SK-N-SH (cell line): ENCODE results near the gene PDCD1. TPM values are rescaled to one million over a fixed set of nuclear protein-coding genes. Genes with fewer than 3 reads are reported as not detected.
A peak's percentile ranks its signal among the peaks of the same experiment; 100 is the strongest.

Source experiments
- CTCF ChIA-PET: fragments of 300-600, 350-600 bp; formaldehyde crosslinking; extraction: SDS; loops from one replicate; lab custom pipeline; 2021; lab: Yijun Ruan, JAX
- POLR2A ChIA-PET: fragments of 350-600 bp; sonication (Branson Sonifier 250); formaldehyde crosslinking; extraction: SDS; loops from one replicate; lab custom pipeline; 2020; ENCODE audit warnings: antibody characterized with exemption, inconsistent platforms; lab: Yijun Ruan, JAX
- DNase-seq: peaks from one replicate; pipeline ENCODE4 v3.0.0; 2012
- H2AFZ ChIP-seq: fragments of 200-600 bp; sonication (generic); 2 replicates; pipeline ENCODE4 v1.8.1; 2016; ENCODE audit warnings: antibody characterized with exemption, mild to moderate bottlenecking, low read depth
- H3F3A ChIP-seq: fragments of 200-600 bp; sonication (generic); replicated peaks from 2 replicates; pipeline ENCODE3; 2016; ENCODE audit warnings: antibody characterized with exemption, mild to moderate bottlenecking; ENCODE audit not compliant: insufficient read depth
- H3K27ac ChIP-seq, 2 experiments: fragments of 200-500 bp in 1 of 2; fragments of 200-600 bp in 1 of 2; sonication (Bioruptor generic) in 1 of 2; sonication (generic), shearing (Covaris generic) in 1 of 2; 2 replicates each; pipeline versions ENCODE4 v1.5.1 to v1.6.1; 2014 to 2016; ENCODE audit warnings: low read depth in 2 of 2, inconsistent platforms in 1 of 2, low read length in 1 of 2, mild to moderate bottlenecking in 1 of 2, mixed read lengths in 1 of 2
- H3K27me3 ChIP-seq: fragments of 200-600 bp; sonication (generic), shearing (Covaris generic); 2 replicates; pipeline ENCODE4 v1.6.1; 2016; ENCODE audit warnings: mixed run types; ENCODE audit not compliant: insufficient read depth
- H3K36me3 ChIP-seq, 2 experiments: fragments of 200-500 bp in 1 of 2; fragments of 200-600 bp in 1 of 2; sonication (Bioruptor generic) in 1 of 2; sonication (generic) in 1 of 2; replicated peaks in 1 of 2; 2 replicates each; pipeline versions ENCODE3 to v1.5.1; 2014 to 2016; ENCODE audit warnings: low read length in 1 of 2, mild to moderate bottlenecking in 1 of 2; ENCODE audit not compliant: insufficient read depth in 2 of 2, control insufficient read depth in 1 of 2
- H3K4me1 ChIP-seq, 2 experiments: fragments of 200-500 bp in 1 of 2; fragments of 200-600 bp in 1 of 2; sonication (Bioruptor generic) in 1 of 2; sonication (generic), shearing (Covaris generic) in 1 of 2; 2 replicates each; pipeline versions ENCODE4 v1.5.1 to v1.6.1; 2014 to 2016; ENCODE audit warnings: low read depth in 1 of 2, low read length in 1 of 2, mixed run types in 1 of 2; ENCODE audit not compliant: insufficient read depth in 2 of 2, control insufficient read depth in 1 of 2
- H3K4me2 ChIP-seq: fragments of 200-600 bp; sonication (generic), shearing (Covaris generic); 2 replicates; pipeline ENCODE4 v1.6.1; 2017; ENCODE audit warnings: mixed run types
- H3K4me3 ChIP-seq, 2 experiments: fragments of 200-500 bp in 1 of 2; fragments of 200-600 bp in 1 of 2; sonication (Bioruptor generic) in 1 of 2; sonication (generic), shearing (Covaris generic) in 1 of 2; 2 replicates each; pipeline versions ENCODE4 v1.5.1 to v1.8.1; 2014 to 2016; ENCODE audit warnings: low read depth in 2 of 2, inconsistent platforms in 1 of 2, low read length in 1 of 2, mild to moderate bottlenecking in 1 of 2, mixed read lengths in 1 of 2, moderate library complexity in 1 of 2
- H3K79me2 ChIP-seq: fragments of 200-600 bp; sonication (generic); 2 replicates; pipeline ENCODE4 v1.8.1; 2017; ENCODE audit warnings: mild to moderate bottlenecking; ENCODE audit not compliant: insufficient read depth
- H3K9ac ChIP-seq: fragments of 200-600 bp; sonication (generic); 2 replicates; pipeline ENCODE4 v1.6.1; 2017; ENCODE audit warnings: mixed run types
- H3K9me2 ChIP-seq: fragments of 200-600 bp; sonication (generic); 2 replicates; pipeline ENCODE4 v1.6.1; 2017; ENCODE audit warnings: mixed run types
- H3K9me3 ChIP-seq: fragments of 200-600 bp; sonication (generic); 2 replicates; pipeline ENCODE4 v1.6.1; 2017; ENCODE audit warnings: mixed run types, mild to moderate bottlenecking, moderate library complexity
- H4K20me1 ChIP-seq: fragments of 200-600 bp; sonication (generic); 2 replicates; pipeline ENCODE4 v1.6.1; 2017; ENCODE audit warnings: mild to moderate bottlenecking, mixed run types; ENCODE audit not compliant: insufficient read depth
- CHD2 ChIP-seq: fragments of 150-350 bp; IDR thresholded peaks from 2 replicates; pipeline ENCODE4 v1.6.1; 2018; ENCODE audit warnings: low read length; ENCODE audit not compliant: partially characterized antibody
- CTCF ChIP-seq: fragments of 200-600 bp; sonication (generic); IDR thresholded peaks from 2 replicates; pipeline ENCODE4 v1.6.1; 2017; ENCODE audit warnings: antibody characterized with exemption, mild to moderate bottlenecking, moderate library complexity
- EP300 ChIP-seq, 2 experiments: IDR thresholded peaks; 2 replicates each; pipeline versions ENCODE4 v1.4.0 to v1.6.1; 2012; ENCODE audit warnings: borderline replicate concordance in 1 of 2, low read depth in 1 of 2, low read length in 1 of 2
- FOXJ3 ChIP-seq: sonication (generic); formaldehyde crosslinking; IDR thresholded peaks from 2 replicates; pipeline ENCODE4 v1.5.1; 2020; ENCODE audit warnings: mild to moderate bottlenecking, missing genetic modification reagents
- FOXM1 ChIP-seq: IDR thresholded peaks from 2 replicates; pipeline ENCODE4 v1.4.0; 2012; ENCODE audit warnings: low read depth, mild to moderate bottlenecking
- GABPA ChIP-seq: IDR thresholded peaks from 2 replicates; pipeline ENCODE4 v1.4.0; 2012; ENCODE audit warnings: low read depth, mild to moderate bottlenecking
- IRF3 ChIP-seq: fragments of 150-350 bp; IDR thresholded peaks from 2 replicates; pipeline ENCODE4 v1.6.1; 2016; ENCODE audit warnings: mild to moderate bottlenecking, low read depth, low read length
- PBX3 ChIP-seq: IDR thresholded peaks from 2 replicates; pipeline ENCODE4; 2012
- RAD21 ChIP-seq: IDR thresholded peaks from 2 replicates; pipeline ENCODE4 v1.6.1; 2012; ENCODE audit warnings: mild to moderate bottlenecking, low read length
- REST ChIP-seq: IDR thresholded peaks from 2 replicates; pipeline ENCODE4 v1.6.1; 2012; ENCODE audit warnings: mild to moderate bottlenecking, low read depth, low read length, moderate library complexity
- SIN3A ChIP-seq: IDR thresholded peaks from 2 replicates; pipeline ENCODE4 v1.6.1; 2012; ENCODE audit warnings: low read depth, mild to moderate bottlenecking, low read length, moderate library complexity, borderline replicate concordance
- SMC3 ChIP-seq: IDR thresholded peaks from 2 replicates; pipeline ENCODE4 v1.6.1; 2012; ENCODE audit warnings: low read depth, low read length, improper control_type of control experiment
- TCF12 ChIP-seq: IDR thresholded peaks from 2 replicates; pipeline ENCODE4 v1.4.0; 2012
- USF2 ChIP-seq: fragments of 150-350 bp; IDR thresholded peaks from 2 replicates; pipeline ENCODE4 v1.6.1; 2017; ENCODE audit warnings: antibody characterized with exemption, low read length, low read depth, borderline replicate concordance
- WGBS: methylation state at CpG from one replicate; pipeline ENCODE4 v1.1.6; 2017; ENCODE audit warnings: low lambda C conversion rate; 5-methylcytosine and 5-hydroxymethylcytosine counted together
- polyA plus RNA-seq, 3 experiments: library from polyadenylated mRNA; depleted of rRNA; stranded (reverse); fragments of >200 nt; gene quantifications; 2 replicates each; pipeline ENCODE4 v1.2.3, GENCODE V29; 2012

The PDCD1 gene
- polyA plus RNA-seq, 1 of the 3 experiments (the other 2 are of a cell fraction) = not detected

- H3K9ac ChIP-seq = no peak overlapping the region
- no peaks in the 10 kb centered on the region for H3F3A ChIP-seq
- CTCF ChIA-PET = interaction anchor here (1.0 to 1.6 kb wide), 3 partner anchors 26 to 108 kb away, joined by 3 to 4 read pairs (median 3); no protein-coding TSS in a partner anchor
- no peaks in the 10 kb centered on the region for H3K9me3 ChIP-seq
- WGBS = 95% methylated on average over 4 of the region's 27 CpGs
- no peaks in the 10 kb centered on the region for H3K36me3 ChIP-seq
- no peak for TF ChIP-seq REST
- no peak for TF ChIP-seq RAD21
- no peak for TF ChIP-seq CTCF
- TF ChIP-seq FOXJ3 = no peak
- no peak for TF ChIP-seq SMC3
- TF ChIP-seq FOXM1 = no peak
- POLR2A ChIA-PET = interaction anchor here (1.4 kb wide), 1 partner anchor 108 kb away, joined by 3 read pairs; no protein-coding TSS in a partner anchor
- peak overlapping the region in 1 of 2 experiments; percentile 47; a peak in 1 of 4 replicates for H3K27ac ChIP-seq
- H3K27me3 ChIP-seq = no peaks in the 10 kb centered on the region
- H4K20me1 ChIP-seq = no peaks in the 10 kb centered on the region
- no peaks in the 10 kb centered on the region for H3K9me2 ChIP-seq
- DNase-seq = no peak
- H3K79me2 ChIP-seq = no peaks in the 10 kb centered on the region
- H3K4me2 ChIP-seq = no peak overlapping the region
- H2AFZ ChIP-seq = no peak overlapping the region
- H3K4me1 ChIP-seq = peaks cover 0 to 37% of the 10 kb centered on the region in 2 experiments; a peak in 3 of 4 replicates
- H3K4me3 ChIP-seq = no peak overlapping the region
These were observed 47.3 kb downstream of the PDCD1 start for GRCh38 chr2:241811201-241811951.

GRCh38 chr2:241810307-241811200, 48.1 kb downstream of the PDCD1 start:
- Histone ChIP-seq H3K4me2 (no peak overlapping the region), H3K4me1 (peaks cover 0 to 37% of the 10 kb centered on the region in 2 experiments; a peak in 3 of 4 replicates), H3K9ac (no peak overlapping the region), H3F3A (no peaks in the 10 kb centered on the region), H3K79me2 (no peaks in the 10 kb centered on the region), H3K27me3 (no peaks in the 10 kb centered on the region), H3K27ac (peak overlapping the region in 1 of 2 experiments; percentile 47; a peak in 2 of 4 replicates), H3K9me2 (no peaks in the 10 kb centered on the region), H3K9me3 (no peaks in the 10 kb centered on the region), H3K4me3 (no peak overlapping the region), H2AFZ (no peak overlapping the region), H4K20me1 (no peaks in the 10 kb centered on the region), H3K36me3 (no peaks in the 10 kb centered on the region)
- POLR2A ChIA-PET = interaction anchor here (1.4 kb wide), 1 partner anchor 108 kb away, joined by 3 read pairs; no protein-coding TSS in a partner anchor
- CTCF ChIA-PET = interaction anchor here (0.7 to 1.6 kb wide), 4 partner anchors 27 to 529 kb away, joined by 3 to 4 read pairs (median 3); no protein-coding TSS in a partner anchor
- 65% methylated on average over 7 of the region's 28 CpGs for WGBS
- peak; percentile 61 for DNase-seq
- TF ChIP-seq RAD21 (no peak), USF2 (no peak), GABPA (no peak), CHD2 (no peak), EP300 (IDR thresholded peaks at IDR 0.05; ENCODE audit: borderline replicate concordance in 1 of 2, low read depth in 1 of 2, low read length in 1 of 2) (no peak), SIN3A (no peak), PBX3 (no peak), IRF3 (no peak), TCF12 (no peak)
